Femur (tissue), 1 donor: Measurements from ENCODE around the gene MAFF.
A peak's percentile ranks its signal among the peaks of the same experiment; 100 is the strongest.
"Not testable (repeated sequence)": the region's sequence is repeated elsewhere in the genome, so short reads cannot be mapped to it uniquely, and the experiment has no call there.

Experiments used
- DNase-seq: peaks from one replicate; pipeline ENCODE4 v3.0.0-alpha.2; 2017

MAFF gene

DNA sequence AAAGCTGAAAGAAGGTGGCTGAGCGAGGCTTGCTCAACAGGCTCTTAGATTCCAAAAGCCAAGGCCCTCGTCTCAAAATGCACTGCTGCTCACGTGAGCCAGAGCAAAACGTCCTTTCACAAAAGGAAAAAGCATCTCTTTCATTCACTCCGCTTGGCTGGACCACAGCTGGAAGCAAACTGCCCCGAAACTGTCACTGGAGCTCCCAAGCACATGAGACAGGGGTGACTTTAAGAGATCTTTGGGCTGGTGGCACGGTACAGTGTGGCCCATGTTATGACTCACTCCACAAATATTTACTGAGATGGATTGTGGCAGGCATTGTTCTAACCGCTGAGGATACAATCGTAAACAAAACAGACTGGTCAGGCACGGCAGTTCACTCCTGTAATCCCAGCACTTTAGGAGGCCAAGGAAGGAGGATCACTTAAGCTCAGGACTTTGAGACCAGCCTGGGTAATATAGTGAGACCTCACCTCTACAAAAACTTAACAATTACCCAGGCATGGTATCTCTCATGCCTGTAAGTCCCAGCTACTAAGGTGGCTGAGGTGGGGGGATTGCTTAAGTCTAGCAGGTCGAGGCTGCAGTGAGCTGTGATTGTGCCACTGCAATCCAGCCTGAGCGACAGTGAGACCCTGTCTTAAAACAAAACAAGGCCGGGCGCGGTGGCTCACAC, 23.7 kb upstream of the MAFF start:
- no peak for DNase-seq

DNA sequence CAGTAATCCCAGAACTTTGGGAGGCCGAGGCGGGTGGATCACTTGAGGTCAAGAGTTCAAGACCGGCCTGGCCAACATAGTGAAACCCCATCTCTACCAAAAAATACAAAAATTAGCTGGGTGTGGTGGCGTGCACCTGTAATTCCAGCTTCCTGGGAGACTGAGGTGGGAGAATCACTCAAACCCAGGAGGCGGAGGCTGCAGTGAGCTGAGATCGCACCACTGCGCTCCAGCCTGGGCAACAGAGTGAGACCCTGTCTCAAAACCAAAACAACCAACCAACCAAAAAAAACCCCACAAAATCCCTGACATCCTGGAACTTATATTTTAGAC, 23.2 kb upstream of the MAFF start:
- not testable (repeated sequence) for DNase-seq

- no peak for DNase-seq
These were observed 20.8 kb upstream of the MAFF start for GRCh38 chr22:38180841-38181452.

- DNase-seq = peak; percentile 99
These were observed 20.2 kb upstream of the MAFF start, which contains the start of gene PLA2G6 for GRCh38 chr22:38181453-38182200. TSS of gene PLA2G6 (minus strand) at chr22:38181830. CDS start at chr22:38169426, 12,404 bp downstream.

DNA sequence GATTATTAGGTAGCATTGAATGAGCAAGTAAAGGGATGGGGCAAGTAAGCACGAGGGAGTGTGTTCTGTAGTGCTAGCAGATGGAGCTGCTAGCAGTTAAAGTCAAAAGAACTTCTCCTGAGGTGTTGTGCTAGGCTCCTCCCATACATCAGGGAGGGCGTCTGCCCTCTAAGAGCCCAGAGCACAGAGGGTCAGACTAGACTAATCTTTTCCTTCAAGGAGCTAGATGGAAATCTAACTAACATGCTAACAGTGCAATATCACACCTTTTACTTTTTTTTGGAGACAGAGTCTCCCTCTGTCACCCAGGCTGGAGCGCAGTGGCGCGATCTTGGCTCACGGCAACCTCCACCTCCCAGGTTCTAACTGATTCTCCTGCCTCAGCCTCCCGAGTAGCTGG, 17.0 kb upstream of the MAFF start:
- no peak for DNase-seq

DNA sequence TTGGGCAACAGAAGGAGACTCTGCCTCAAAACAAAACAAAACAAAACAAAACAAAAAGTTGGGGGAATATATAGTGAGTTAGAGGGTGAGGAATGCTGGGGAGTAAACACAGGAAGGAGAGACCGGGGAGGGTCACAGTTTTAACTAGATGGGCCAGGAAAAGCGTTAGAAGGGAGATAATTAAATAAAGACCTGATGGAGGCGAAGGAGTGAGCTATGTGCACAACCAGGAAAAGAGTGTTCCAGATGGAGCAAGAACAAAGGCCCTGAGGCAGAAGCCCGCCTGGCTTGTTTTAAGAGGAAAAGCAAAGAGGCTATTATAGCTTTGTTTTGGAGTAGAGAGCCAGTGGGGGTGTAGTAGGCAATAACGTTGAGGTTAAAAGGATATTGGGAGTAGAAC, 15.4 kb upstream of the MAFF start:
- DNase-seq = no peak

GRCh38 chr22:38187413-38188212, 14.2 kb upstream of the MAFF start:
- DNase-seq = no peak

DNA sequence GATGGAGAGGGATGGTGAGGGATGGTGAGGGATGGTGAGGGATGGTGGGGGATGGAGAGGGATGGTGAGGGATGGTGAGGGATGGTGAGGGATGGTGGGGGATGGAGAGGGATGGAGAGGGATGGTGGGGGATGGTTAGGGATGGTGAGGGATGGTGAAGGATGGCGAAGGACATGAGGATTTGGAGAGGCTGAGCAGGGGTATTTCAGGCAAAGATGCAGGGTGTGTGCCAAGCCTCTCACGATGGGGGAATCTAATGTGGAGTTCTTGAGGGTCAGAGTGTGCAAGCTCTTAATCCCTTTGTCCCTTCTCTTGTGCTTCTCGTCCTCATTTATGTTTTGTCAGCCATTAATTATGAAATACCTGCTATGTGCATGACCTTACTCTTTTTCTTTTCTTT, 12.7 kb upstream of the MAFF start:
- no peak for DNase-seq

DNA sequence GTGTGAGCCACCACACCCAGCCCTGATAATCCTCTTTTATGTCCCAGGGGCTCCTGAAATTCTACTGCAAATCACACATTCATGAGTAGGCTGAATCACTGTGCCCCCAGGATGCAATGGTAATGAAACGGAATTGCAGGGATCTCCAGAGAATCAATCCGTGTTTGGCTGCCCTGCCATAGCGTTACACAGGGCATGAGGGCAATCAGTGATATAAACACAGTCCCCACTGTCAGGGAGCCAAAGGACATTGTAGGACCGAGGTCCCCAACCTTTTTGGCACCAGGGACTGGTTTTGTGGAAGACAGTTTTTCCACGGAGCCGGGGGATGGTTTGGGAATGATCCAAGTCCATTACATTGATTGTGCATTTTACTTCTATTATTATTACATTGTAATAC, 11.2 kb upstream of the MAFF start:
- no peak for DNase-seq

DNA sequence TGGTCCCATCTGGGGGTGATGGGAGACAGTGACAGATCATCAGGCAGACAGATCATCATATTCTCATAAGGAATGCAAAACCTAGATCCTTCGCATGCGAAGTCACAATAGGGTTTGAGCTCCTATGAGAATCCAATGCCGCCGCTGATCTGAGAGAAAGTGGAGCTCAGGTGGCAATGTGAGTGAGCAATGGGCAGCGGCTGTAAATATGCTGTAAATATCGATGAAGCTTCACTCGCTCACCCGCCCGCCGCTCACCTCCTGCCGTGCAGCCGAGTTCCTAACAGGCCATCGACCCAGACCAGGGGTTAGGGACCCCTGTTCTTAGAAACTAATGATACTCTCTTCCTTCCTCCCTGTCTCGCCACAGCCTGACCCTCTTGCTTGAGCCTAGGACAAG, 10.7 kb upstream of the MAFF start:
- no peak for DNase-seq

- DNase-seq = no peak
These were observed 9.9 kb upstream of the MAFF start for GRCh38 chr22:38191731-38192474.

- no peak for DNase-seq
These were observed 9.3 kb upstream of the MAFF start for GRCh38 chr22:38192475-38192863.

- no peak for DNase-seq
These were observed 8.2 kb upstream of the MAFF start for GRCh38 chr22:38193580-38193979.

DNA sequence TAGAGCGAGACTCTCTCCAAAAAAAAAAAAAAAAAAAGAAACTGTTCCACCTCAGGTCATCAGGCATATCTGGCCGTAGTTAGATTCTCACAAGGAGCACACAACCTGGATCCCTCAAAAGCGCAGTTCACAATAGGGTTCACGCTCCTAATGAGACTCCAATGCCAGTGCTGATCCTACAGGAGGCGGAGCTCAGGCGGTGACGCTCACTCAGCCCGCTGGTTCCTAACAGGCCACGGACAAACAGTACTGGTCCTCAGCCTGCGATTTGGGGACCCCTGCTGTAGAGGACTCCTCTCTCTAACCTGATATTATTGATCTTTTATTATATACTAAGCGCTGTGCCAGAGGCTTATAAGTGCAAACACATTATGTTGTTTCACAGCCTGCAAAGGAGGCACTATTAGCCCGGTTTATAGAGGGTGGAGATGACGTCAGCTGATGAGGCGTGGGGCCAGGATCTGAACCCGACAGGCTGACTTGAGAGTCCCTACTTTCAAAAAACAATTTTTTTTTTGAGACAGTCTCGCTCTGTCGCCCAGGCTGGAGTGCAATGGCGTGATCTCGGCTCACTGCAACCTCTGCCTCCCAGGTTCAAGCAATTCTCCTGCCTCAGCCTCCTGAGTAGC, 4.9 kb upstream of the MAFF start:
- DNase-seq = no peak

- DNase-seq = no peak
These were observed 1.8 kb upstream of the MAFF start for GRCh38 chr22:38199826-38200559.

DNA sequence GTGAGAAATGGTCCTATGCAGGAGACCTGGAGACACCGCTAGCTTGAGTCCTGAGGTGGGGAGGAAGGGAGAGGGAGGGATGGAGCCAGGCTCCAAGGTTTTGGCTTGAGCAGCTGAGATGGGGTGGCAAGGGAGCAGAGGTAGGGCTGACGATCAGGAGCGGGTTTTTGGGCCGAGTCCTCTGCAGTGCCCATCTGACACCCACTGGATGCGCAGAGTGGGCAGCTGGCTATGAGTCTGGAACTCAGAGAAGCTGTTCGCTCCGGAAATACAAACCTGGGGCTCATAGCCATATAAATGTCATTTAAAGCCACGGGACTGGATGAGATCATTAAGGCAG, 453 bp upstream of the MAFF start:
- no peak for DNase-seq

- DNase-seq = peak; percentile 90
These were observed 769 bp downstream of the MAFF start for GRCh38 chr22:38202437-38203089.

GRCh38 chr22:38203090-38203810, 1.5 kb downstream of the MAFF start:
- no peak for DNase-seq

GRCh38 chr22:38203855-38204514, 2.2 kb downstream of the MAFF start:
- DNase-seq = no peak

DNA sequence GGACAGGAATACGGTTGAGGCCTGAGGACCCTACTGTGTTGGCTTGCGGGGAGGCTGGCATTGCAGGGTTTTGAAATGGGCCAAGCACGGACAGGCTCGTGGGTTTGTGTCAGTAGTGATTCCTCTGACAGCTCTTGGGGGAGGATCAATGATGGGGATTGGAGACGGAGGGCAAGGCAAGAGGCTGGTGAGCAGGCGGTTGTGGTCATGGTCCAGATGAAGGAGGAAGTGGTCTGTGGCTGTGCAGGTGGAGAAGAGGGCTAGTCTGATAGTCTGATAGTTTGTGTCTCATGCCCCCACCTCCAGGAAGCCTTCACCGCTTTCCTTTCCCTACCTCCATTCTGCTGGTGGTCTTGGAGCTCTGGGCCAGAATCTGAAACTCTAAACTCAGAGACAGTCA, 3.0 kb downstream of the MAFF start:
- DNase-seq = no peak
